ENCODE measurements around the gene ATP8B3.

ATP8B3 gene, protein sequence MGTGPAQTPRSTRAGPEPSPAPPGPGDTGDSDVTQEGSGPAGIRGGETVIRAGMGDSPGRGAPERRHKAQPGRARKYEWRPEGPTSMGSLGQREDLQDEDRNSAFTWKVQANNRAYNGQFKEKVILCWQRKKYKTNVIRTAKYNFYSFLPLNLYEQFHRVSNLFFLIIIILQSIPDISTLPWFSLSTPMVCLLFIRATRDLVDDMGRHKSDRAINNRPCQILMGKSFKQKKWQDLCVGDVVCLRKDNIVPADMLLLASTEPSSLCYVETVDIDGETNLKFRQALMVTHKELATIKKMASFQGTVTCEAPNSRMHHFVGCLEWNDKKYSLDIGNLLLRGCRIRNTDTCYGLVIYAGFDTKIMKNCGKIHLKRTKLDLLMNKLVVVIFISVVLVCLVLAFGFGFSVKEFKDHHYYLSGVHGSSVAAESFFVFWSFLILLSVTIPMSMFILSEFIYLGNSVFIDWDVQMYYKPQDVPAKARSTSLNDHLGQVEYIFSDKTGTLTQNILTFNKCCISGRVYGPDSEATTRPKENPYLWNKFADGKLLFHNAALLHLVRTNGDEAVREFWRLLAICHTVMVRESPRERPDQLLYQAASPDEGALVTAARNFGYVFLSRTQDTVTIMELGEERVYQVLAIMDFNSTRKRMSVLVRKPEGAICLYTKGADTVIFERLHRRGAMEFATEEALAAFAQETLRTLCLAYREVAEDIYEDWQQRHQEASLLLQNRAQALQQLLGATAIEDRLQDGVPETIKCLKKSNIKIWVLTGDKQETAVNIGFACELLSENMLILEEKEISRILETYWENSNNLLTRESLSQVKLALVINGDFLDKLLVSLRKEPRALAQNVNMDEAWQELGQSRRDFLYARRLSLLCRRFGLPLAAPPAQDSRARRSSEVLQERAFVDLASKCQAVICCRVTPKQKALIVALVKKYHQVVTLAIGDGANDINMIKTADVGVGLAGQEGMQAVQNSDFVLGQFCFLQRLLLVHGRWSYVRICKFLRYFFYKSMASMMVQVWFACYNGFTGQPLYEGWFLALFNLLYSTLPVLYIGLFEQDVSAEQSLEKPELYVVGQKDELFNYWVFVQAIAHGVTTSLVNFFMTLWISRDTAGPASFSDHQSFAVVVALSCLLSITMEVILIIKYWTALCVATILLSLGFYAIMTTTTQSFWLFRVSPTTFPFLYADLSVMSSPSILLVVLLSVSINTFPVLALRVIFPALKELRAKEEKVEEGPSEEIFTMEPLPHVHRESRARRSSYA (N-terminal part only)

DNA sequence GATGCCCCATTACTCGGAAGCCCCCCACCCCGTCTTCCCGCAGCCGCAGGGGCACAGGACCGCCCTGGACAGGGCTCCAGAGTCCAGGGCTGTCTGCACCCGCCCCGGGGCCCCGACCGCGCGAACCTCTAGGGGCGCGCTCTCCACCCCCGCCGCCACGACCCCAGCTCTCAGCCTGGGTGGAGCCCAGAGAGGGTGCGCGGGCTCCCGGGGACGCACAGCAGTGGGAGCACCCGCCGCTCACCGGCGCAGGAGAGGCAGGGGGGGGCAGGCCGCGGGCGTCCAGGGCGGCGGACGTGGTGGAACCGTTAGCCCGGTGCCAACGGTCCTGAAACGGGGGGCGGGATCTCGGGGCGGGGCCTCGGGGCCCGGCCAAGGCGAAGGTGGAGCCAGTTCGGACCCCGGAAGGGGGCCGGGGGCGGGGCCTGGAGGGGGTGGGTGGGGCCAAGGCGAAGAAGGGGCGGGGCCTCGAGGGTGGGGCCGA, at the start of gene ATP8B3:
ATP8B3 (minus strand) TSS at position 335 of the 484 bp plus-strand sequence. CDS start 540 bp downstream, outside the sequence.
- DNase-seq (ENCODE audit: low read depth) = no peak

DNA sequence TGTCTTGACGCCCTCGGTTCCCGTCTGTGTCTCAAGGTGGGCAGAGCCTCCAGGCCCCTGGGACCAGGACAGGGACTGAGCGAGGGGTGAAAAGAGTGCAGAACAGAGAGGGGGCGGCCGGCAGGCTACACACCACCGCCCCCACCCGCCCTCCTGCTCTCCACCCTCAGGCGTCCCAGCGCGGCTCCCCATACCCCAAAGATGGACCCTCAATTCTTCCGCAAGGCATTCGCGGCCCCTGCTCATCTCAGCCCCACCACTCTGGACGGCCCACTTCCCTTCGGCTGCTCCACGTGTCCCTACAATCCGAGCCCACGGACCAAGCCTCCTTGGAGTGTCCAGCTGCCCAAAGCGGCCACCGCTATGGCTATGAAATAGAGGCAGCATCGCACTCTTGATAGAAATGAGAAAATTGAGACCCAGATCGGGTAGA, 49.5 kb upstream of the ATP8B3 start:
- DNase-seq (ENCODE audit: low read depth) = no peak

DNA sequence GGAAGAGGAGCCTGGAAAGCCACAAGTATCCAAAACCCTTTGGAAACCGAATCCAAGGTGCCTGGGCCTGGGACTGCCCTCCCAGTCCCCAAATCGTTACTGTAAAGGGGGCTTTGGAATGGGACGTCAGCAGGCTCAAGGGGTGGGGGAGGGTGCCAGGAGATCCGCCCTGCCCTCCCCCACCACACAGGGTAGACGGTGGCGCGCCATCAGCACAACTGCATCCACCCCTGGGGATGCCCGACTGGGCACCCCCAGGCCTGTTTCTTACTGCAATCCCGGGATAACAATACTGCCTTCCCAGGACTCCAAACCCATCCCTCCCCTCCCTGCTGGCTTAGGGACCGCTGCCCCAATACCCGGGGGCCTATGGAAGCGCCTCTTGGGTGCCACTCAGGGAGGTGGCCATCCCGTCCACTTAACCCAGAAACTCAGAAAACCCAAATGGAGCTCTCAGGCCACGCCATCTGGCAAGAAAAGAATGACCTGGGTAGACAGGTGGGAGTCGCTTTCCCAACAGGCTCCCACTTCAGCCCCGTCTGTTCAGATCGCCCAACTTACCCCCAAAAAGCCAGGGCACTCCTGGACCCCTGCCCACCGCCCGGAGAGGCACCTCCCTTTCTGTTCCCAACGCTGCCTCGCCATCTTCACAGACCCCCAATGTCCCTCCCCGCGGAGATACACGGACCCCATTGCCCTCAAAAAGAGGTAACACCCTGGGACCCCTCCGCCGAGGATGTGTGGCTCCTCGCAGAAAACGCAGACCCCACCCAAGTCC, 48.9 kb upstream of the ATP8B3 start:
- no peak for DNase-seq (ENCODE audit: low read depth)

DNA sequence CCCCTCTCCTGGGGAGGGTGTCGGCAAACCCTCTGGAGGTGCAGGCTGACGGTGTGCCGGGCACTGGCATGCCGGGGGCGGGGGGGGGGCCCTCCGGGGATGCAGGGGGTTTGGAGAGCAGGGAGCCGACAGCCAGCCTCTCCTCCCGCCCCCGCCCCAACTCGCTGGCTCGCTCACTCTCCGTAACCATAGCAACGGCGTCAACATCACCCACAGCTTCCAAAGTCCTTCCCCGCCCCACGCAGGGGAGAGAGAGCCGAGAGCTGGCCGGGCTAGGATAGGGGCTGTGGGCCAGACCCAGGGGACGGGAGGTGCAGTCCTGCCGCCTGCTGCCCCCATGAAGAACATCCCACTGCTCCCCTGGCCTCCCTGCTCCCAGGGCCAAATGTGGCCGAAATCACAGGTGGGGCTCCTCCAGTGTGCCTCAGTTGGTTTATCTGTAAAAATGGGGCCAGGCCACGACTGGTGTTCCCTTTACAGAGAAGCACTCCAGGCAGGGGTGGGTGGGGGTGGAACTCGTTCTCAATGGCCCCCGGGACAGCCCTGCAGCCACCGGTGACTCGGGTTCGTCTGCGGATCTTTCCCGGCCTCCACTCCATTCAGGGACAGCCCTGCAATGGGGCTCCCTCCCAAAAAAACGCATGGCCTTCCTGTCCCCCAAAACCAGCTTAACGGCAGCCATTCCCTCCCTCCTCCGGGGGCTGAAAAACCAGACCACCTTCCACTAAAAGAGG, 48.1 kb upstream of the ATP8B3 start:
- DNase-seq (ENCODE audit: low read depth) = no peak

DNA sequence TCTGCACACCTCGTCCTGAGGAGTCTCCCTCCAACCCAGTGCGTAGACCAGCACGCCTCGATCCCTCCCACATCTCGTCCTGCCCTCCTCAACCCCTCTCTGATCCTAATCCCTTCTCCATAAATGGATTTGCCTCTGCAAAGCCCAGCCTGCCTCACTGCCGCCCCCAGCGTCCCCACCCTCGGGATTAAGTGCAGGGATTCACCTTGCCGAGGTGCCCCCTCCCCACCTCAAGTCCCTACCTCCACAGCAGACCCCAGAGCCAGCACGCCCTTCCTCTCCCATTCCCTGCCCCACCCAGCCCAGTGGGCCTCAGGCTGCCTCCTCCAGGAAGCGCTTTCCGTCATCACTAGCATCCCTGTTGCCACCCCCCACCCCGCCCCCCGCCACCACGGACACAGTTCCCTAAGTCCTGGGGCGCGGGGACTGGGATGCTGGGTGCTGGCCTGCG, 47.3 kb upstream of the ATP8B3 start:
- no peak for DNase-seq (ENCODE audit: low read depth)

DNA sequence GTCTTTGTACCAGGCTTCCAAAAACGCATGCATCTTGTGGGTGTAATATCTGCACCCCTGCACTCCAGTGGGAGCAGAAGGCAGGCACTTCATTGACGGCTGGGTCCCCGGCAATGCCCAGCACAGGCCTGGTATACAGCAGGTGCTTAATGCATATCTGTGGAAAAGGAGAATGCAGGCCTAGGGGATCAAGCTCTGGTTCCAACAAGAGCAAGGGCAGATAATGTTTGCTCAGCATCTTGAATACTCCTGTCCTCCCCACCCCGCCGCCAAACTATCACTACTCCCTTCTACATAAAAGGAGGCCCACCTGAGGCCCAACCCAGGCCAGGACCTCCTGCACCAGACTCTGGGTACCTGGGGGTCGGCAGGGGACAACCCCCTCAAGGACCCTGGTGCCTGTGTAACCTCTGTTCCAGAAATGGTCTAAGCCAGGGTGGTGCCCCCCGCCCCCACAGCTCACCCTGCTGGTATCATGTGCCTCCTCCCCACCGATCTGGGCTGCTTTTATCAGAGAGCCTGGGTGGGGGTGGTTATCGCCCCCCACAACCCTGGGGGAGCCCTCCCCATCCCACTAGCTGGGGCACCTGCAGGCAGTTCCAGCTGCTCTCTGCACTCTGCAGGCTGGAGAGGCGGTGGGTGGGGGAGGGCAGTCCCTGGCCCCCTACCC, 46.5 kb upstream of the ATP8B3 start:
- DNase-seq (ENCODE audit: low read depth) = no peak

DNA sequence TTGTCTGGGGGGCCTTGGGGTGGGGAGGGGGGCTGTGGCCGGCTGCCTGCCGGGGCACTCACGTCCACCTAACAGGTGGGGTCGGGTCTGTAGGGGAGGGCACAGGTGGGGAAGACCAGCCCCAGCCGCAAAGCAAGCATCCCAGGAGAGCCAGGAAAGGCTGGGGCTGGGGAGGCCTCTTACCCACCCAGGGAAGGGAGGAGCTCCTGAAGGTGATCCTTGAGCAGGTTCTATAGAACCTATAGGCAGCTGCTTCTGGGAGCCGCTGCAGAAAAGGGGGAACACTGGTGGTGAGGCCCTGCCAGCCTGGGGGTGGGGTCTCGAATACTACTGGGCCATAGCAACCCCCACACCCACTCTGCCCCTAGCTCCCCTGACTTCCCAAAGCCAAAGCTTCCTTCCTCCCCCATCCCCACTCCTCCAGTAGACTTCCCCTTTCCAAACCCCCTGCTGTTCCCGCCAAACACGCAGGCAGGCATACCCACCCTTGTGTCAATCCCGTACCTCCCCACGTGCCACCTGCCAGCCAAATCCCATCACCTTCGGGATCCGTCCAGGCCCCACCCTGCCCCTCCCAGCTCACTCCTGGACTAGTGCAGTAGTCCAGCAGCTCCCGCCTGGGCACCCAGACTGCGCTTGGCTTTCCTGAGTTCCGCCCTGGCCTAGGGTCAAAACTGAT, 45.7 kb upstream of the ATP8B3 start:
- DNase-seq (ENCODE audit: low read depth) = no peak

DNA sequence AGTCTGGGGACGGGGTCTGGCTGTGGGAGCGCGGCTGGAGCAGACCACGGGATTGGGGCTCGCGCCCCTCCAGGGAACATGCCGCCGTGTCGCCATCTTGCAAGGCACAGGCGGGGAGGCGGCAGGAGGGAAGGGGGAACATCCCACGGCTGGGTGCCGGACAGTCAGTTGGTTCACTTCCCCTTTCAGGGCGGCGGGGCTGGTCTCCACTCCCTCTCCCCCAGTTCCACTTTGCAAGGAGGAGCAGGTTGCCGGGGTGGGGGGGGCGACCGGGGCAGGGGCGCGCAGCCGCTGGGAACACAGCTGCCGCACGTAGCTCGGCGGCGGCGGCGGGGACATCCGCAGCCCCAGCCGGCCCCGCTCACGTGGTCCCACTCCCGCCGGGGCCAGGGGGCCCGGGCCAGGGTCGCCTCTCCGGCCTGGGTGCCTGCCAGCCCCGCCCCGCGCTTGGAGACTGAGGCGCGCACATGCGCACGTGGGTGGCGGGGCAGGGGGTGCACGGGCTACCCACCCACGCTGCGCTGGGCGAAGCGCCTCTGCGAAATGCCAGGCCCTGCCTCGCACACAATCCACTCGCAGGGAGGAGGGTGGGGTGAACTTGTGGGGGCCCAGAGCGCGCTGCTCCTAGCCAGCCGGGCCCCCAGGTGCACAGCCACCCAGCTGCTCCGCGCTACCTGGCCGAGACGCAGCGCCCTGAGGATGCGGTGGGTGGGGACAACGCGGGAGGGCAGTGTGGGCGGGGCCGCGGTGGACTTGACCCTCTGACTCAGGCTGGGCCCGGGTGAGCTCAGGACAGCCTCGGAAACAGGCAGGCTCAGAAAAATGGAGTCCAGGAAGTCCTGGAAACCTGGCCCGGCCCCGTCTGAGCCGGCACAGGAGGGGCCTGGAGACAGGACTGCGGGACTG, 44.9 kb upstream of the ATP8B3 start:
- DNase-seq (ENCODE audit: low read depth) = no peak

DNA sequence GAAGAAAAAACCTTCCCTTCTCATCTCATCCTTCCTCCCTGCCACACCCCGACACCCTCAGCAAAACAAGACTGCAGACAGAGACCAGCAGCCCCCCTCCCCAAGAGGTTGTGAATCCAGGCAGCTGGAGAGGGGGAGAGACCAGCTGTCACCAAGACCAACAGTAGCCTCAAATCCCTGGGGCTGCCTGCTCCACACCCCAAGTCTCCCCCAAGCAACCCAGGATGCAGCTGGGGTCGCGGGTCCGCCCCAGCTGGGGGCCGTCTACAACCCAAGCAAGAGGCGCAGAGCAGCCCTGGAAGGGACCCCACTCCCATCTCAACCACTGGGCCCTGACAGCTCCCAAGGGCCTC, 44.2 kb upstream of the ATP8B3 start:
- DNase-seq (ENCODE audit: low read depth) = no peak

DNA sequence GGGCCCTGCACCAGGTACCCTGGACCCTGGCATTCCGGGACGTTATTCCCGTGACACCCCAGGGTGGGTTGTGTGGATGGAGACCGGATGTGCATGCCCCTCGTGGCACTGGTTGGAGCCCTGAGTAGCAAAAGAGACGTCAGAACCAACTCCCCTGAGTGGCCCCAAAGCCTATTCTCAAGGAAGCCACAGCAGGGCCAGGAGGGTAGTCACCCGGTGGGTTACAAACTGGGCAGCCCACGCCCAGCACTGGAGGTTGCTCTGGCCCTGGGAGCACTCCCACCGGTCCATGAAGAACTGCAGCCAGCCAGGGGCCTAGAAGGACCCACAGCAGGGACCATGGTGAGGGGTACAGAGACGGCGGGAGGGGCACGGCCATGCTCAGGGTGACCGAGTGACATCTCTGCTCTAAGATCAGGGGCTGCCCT, 43.8 kb upstream of the ATP8B3 start:
- no peak for DNase-seq (ENCODE audit: low read depth)

DNA sequence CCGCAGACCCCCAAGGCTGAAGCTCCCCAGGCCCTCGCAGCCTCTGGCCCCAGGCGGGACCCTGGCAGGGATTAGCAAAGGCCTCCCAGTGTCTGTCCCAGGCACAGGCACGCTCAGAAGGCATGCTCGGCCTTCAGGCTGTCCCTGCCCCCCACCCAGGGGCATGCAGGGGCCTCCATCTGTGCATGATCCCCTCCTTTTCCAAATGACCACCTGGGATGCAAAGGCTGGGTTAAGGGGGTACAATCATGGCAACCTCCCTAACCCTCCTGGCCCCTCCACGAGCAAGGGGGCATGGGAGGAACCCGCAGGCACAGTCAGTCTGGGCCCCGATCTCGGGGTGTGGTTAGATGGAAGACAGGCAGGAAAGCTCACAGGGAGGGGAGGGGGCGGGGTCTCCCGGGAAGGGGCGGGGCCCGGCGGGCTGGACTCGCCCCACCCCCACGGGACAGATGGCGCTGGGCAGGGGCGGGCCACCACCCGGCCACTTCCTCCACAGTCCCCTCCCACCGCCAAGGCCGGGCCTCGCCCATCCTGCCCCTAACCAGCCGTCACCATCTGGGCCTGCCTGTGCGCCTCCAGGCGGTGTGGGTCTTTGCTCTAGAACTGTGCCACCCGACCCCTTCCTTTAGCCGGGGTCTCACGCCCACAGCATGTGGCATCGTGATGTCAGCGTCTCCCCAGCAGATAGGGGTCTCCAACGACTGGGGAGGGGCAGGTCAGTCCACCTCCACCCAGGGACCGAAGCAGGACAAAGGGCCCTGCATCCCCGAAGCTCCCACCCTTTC, 43.2 kb upstream of the ATP8B3 start:
- DNase-seq (ENCODE audit: low read depth) = peak; percentile 55

DNA sequence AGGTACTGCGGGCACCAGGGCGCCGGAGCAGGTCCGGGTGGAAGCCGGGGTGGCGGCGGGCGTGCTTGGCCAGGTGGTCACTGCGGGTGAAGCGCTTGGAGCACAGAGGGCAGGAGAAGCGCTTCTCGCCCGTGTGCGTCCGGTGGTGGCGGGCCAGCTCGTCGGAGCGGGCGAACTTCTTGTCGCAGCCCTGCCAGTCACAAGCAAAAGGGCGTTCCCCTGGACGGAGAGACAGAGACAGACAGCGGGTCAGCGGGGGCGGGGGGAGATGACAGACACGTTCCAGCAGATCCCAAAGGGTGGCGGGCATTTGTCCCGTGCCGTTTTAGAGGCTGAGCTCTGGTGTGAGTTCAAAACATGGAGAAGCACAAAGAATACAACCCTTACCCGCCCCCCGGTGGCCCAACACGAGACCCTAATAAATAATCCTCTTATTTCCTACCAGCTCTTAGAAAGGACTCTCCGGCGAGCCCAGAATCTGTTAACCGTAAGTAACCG, 42.5 kb upstream of the ATP8B3 start:
- DNase-seq (ENCODE audit: low read depth) = no peak

DNA sequence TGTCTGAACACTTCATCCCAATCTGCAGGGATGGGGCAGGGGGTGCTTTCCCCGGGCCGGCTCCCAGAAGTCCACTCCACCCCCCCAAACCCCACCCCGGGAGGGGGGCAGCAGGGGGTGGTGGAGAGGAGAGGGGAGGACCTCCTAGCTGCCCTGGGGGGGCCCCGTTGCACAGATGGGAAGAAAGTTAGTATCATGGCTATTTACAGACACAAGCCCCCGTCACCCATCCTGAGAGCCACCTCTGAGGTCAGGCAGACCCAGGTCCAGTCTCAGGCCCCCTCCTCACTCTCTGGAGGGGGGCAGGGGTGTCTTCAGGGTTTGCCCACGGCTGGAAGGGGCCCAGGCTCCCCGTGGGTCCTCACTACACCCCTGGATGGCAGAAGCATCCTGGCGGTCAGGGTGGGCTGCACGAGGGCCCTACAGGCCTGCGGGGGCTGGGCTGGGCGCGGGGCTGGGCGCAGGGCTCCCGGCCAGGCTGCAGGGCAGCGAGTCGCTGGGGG, 42.0 kb upstream of the ATP8B3 start:
- DNase-seq (ENCODE audit: low read depth) = no peak

DNA sequence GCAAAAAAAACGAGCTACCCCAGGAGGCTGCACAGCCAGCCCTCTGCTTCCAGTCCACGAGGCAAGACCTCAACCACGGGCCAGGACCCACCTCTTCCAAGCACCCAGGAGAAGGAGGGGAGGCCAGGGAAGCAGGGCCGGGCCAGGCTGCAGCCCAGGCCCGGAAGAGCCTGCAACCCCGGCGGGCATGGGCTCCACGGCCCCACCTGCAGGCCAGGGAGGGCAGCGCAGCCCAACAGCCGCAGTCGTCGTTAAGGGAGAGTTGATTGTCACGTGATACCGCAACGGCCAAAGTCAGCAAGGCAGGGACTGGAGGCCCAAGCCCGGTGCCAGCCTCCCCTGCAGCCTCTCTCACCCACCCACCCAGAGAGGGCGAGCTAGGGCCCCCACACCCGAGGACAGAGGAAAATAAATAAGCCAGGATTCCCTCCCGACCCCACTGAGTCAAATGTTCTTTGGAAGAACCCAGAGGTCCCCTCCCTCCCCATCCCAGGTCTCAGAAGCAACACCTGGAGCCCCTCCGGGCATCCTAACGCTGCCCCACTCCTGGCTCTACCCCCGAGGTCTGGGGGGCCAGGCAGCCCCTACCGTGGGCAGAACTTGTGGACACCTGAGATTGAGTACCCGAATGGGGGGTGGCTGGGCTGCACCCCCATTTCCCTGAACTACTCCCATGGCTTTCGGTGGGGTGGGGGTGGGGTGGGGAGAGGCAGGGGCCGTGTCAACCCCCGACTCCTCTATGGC, 41.4 kb upstream of the ATP8B3 start:
- DNase-seq (ENCODE audit: low read depth) = peak; percentile 59

DNA sequence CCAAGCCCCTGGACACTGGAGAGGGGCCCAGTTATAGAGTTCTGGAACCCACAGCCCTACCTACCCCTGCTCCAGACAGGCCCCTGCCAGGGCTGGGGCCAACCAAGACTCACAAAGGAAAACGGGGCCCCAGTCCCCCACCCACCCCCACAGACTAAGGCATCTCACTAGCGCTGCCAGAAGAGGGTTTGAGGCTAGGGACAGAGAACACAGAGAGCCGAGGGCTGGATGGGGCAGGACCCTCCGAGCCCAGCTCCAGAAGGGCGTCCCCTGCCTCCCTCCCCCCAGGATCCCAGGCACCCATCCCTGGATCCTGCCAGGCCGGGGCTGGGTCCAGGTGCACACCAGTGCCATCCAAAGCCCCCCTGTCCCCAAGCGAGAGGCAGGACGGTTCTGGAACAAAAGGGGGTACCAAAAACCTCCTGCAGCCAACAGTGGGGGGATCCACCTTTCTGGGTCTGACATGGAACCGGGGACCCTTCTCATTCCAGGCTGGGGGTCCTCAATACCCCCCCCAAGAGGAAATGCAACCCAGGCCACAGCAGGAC, 40.6 kb upstream of the ATP8B3 start:
- no peak for DNase-seq (ENCODE audit: low read depth)
